ENCODE measurements around the gene GTF3A. TPM values are rescaled to one million over a fixed set of nuclear protein-coding genes. Genes with fewer than 3 reads are reported as not detected.

The GTF3A gene
- total RNA-seq, 1 experiment from 2014 or later = 159 TPM

DNA sequence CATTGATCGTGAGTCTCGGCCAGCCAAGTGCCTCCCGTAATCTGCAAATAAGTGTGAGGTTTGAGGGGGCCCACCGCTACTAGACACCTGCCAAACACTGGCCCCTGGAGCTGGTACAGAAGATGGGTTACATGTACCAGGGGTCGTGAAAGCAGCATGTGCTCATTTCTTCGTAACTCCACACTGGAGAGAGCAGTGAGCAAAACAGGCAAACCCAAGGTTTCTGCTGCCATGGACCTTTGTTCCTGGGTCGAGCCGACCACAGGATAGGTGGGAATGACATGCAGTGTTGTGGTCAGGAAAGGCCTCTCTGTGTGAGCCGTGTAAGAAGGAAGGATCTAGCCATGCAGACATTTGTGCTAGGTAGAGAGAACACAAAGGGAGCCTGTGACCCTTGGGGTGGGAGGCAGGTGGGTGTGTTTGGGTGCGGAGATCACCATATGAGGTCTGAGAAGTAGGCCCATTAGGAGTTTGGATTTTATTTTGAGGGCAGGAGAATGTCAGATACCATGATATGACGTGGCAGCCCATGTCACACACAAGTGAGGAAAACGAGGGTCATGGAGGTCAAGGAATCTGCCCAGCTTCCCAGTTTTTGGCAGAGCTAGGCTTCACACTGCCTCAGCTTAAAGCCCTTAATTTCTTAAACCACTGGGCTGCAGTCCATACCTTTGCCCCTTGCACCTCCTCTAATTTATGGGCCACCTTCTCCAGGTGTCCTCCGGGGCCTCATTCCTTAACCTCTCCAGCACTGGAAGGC is 919 bp downstream of the GTF3A start:
- CTCF ChIA-PET = interaction anchor here (0.6 to 3.4 kb wide), 23 partner anchors 15 to 1212 kb away, joined by 3 to 27 read pairs (median 4); no protein-coding TSS in a partner anchor
- intact Hi-C loops (cut with micrococcal nuclease) = no loop called here
- DNase-seq (ENCODE audit: unreplicated experiment) = peak; percentile 25
- no peak for TF ChIP-seq CTCF (IDR thresholded peaks at IDR 0.05; ENCODE audit: unreplicated experiment)
- H3K4me1 Mint-ChIP-seq (ENCODE audit: insufficient read depth, unreplicated experiment) = peaks cover 29% of the 10 kb centered on the region
- H3K27me3 Mint-ChIP-seq (ENCODE audit: insufficient read depth, unreplicated experiment) = no peaks in the 10 kb centered on the region
- H3K27ac Mint-ChIP-seq (ENCODE audit: low read depth, unreplicated experiment) = peak overlapping the region; percentile 57
- TSS peak; percentile 71 for BruUV-seq (replicated peaks)
- POLR2A ChIA-PET = interaction anchor here (0.6 to 7.2 kb wide), 23 partner anchors 11 to 1742 kb away, joined by 3 to 220 read pairs (median 4); partner anchors contain the start of genes LNX2, MTIF3, POLR1D and RPL21
- H3K9me3 Mint-ChIP-seq (ENCODE audit: unreplicated experiment) = no peaks in the 10 kb centered on the region
- peak overlapping the region; percentile 75 for H3K4me3 Mint-ChIP-seq (ENCODE audit: unreplicated experiment)
- H3K36me3 Mint-ChIP-seq (ENCODE audit: insufficient read depth, unreplicated experiment) = peaks cover 32% of the 10 kb centered on the region

DNA sequence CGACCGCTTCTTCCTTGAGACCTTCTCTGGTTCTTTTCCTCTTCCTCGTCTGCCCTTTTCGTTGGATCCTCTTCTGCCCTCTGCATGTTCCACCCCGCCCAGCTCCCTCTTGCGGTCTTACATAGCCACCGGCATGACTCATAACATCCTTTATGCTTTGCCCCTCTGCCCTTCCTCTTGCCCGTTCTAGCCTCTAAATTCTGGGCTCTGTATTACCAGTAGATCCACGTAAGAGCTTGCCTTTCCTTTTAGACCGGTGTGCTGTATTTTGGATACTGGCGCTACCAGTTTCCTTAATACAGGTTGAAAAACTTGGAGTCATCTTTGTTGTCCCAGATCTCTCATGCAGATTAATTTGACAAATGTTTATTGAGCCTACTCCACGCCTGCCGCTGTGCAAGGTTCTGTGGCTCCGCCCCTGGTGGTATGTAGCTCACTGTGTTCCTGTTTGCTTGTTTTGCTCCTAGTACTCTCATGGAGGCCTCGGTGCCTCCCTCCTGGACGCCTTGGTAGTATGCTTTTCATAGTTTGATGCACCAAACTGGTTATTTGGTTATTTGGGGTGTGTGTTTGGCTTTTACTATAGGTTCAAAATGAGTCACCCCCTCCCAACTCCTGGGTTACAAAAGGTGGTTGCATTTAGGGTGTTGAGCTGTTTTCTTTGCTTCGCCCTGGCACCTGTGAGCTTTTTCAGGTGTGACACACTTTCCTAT is 1.7 kb downstream of the GTF3A start:
- H3K4me3 Mint-ChIP-seq (ENCODE audit: unreplicated experiment) = peak overlapping the region; percentile 75
- POLR2A ChIA-PET = interaction anchor here (0.7 to 7.2 kb wide), 23 partner anchors 10 to 400 kb away, joined by 3 to 220 read pairs (median 6); partner anchors contain the start of genes LNX2, MTIF3, POLR1D and RPL21
- intact Hi-C loops (cut with micrococcal nuclease) = loop anchor here (1.0 to 2.0 kb wide), 3 partner anchors 20 to 51 kb away; partner anchors contain the start of gene MTIF3
- peak; percentile 92 for DNase-seq (ENCODE audit: unreplicated experiment)
- H3K36me3 Mint-ChIP-seq (ENCODE audit: insufficient read depth, unreplicated experiment) = peaks cover 39% of the 10 kb centered on the region
- no peaks in the 10 kb centered on the region for H3K9me3 Mint-ChIP-seq (ENCODE audit: unreplicated experiment)
- H3K27ac Mint-ChIP-seq (ENCODE audit: low read depth, unreplicated experiment) = peak overlapping the region; percentile 57
- BruUV-seq (replicated peaks) = no TSS peak
- peaks cover 29% of the 10 kb centered on the region for H3K4me1 Mint-ChIP-seq (ENCODE audit: insufficient read depth, unreplicated experiment)
- no peaks in the 10 kb centered on the region for H3K27me3 Mint-ChIP-seq (ENCODE audit: insufficient read depth, unreplicated experiment)
- CTCF ChIA-PET = interaction anchor here (0.5 to 3.4 kb wide), 21 partner anchors 16 to 847 kb away, joined by 3 to 27 read pairs (median 4); no protein-coding TSS in a partner anchor
- TF ChIP-seq CTCF (IDR thresholded peaks at IDR 0.05; ENCODE audit: unreplicated experiment) = peak; percentile 18

DNA sequence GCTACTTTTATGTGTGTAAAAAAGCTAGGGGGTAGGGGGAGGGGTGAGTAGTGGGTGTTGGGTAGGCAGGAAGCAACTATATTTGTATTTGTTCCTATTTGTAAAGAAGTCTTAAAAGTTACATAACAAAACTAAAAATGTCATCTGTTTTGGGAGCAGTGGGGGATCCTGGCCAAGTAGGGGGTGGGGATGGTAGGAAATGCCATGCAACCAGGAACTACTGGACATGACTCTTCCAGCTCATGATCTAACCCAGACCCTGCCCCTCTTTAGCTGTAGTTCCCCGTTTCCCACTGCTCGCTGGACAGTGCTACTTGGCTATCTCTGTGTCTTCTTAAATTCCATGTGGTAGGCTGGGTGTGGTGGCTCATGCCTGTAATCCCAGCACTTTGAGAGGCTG is 3.2 kb downstream of the GTF3A start:
- Mint-ChIP-seq H3K27me3 (ENCODE audit: insufficient read depth, unreplicated experiment) (no peaks in the 10 kb centered on the region), H3K9me3 (ENCODE audit: unreplicated experiment) (no peaks in the 10 kb centered on the region), H3K4me1 (ENCODE audit: insufficient read depth, unreplicated experiment) (peaks cover 29% of the 10 kb centered on the region), H3K36me3 (ENCODE audit: insufficient read depth, unreplicated experiment) (peaks cover 55% of the 10 kb centered on the region), H3K4me3 (ENCODE audit: unreplicated experiment) (no peak overlapping the region), H3K27ac (ENCODE audit: low read depth, unreplicated experiment) (peak overlapping the region; percentile 57)
- CTCF ChIA-PET = interaction anchor here (0.7 to 3.4 kb wide), 7 partner anchors 16 to 399 kb away, joined by 3 to 27 read pairs (median 3); no protein-coding TSS in a partner anchor
- no peak for TF ChIP-seq CTCF (IDR thresholded peaks at IDR 0.05; ENCODE audit: unreplicated experiment)
- POLR2A ChIA-PET = interaction anchor here (0.9 to 7.2 kb wide), 9 partner anchors 16 to 399 kb away, joined by 3 to 220 read pairs (median 4); partner anchors contain the start of genes LNX2, MTIF3 and POLR1D
- DNase-seq (ENCODE audit: unreplicated experiment) = no peak
- BruUV-seq (replicated peaks) = no TSS peak
- intact Hi-C loops (cut with micrococcal nuclease) = loop anchor here (2.0 kb wide), 1 partner anchor 53 kb away; no protein-coding TSS in a partner anchor
